Measurements from ENCODE around the gene NKAIN2.

DNA sequence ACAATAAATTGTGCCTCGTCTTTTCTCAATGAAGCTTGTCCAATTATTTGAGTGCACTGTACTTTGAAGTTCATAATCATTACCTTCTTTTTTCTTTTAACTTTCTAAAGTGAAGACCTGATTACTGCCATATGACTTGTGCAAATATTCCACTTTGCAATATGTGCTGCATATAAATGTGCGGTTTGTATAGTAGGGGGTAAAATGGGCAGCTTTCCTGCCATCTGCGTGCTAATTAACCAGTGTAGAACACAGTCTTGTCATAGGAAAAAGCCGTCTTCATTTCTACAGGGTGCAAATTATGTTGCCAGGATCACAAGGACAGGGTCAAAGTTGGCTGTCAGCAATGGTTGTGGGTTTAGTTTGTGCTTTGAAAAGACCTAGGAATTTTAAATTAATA lies 397.0 kb downstream of the NKAIN2 start:
- TF ChIP-seq, protein P1, sequence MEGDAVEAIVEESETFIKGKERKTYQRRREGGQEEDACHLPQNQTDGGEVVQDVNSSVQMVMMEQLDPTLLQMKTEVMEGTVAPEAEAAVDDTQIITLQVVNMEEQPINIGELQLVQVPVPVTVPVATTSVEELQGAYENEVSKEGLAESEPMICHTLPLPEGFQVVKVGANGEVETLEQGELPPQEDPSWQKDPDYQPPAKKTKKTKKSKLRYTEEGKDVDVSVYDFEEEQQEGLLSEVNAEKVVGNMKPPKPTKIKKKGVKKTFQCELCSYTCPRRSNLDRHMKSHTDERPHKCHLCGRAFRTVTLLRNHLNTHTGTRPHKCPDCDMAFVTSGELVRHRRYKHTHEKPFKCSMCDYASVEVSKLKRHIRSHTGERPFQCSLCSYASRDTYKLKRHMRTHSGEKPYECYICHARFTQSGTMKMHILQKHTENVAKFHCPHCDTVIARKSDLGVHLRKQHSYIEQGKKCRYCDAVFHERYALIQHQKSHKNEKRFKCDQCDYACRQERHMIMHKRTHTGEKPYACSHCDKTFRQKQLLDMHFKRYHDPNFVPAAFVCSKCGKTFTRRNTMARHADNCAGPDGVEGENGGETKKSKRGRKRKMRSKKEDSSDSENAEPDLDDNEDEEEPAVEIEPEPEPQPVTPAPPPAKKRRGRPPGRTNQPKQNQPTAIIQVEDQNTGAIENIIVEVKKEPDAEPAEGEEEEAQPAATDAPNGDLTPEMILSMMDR (optimal IDR thresholded peaks at IDR 0.05 in 1 of 3, IDR thresholded peaks at IDR 0.05 in 1 of 3, conservative IDR thresholded peaks at IDR 0.05 in 1 of 3; ENCODE audit: extremely low read depth in 1 of 3, insufficient read depth in 2 of 3, low read length in 3 of 3), result no peak
- TF ChIP-seq EZH2 (IDR thresholded peaks at IDR 0.05; ENCODE audit: low read length), result no peak
